Activated naive CD4-positive, alpha-beta T cell treated with Interleukin-2 at 50 U/mL for 16 hours (primary cell): ENCODE results near the gene ZDHHC8.

Experiments used
- DNase-seq: peaks from one replicate; pipeline ENCODE4 v3.0.0-alpha.2; 2020

ZDHHC8 gene

GRCh38 chr22:20096574-20097420 lies 34.8 kb upstream of the ZDHHC8 start:
- DNase-seq: no peak

GRCh38 chr22:20099099-20099711 lies 32.4 kb upstream of the ZDHHC8 start:
- DNase-seq: no peak

- no peak for DNase-seq
Observed at GRCh38 chr22:20101638-20102037, 30.0 kb upstream of the ZDHHC8 start.

GRCh38 chr22:20102203-20102780 lies 29.3 kb upstream of the ZDHHC8 start:
- DNase-seq: no peak

- DNase-seq: no peak
Observed at GRCh38 chr22:20105456-20106204, 26.0 kb upstream of the ZDHHC8 start.

- no peak for DNase-seq
Observed at GRCh38 chr22:20106205-20106848, 25.3 kb upstream of the ZDHHC8 start.

GRCh38 chr22:20106849-20107237 lies 24.8 kb upstream of the ZDHHC8 start:
- DNase-seq: no peak

GRCh38 chr22:20107471-20107901 lies 24.1 kb upstream of the ZDHHC8 start:
- DNase-seq: no peak

- DNase-seq: no peak
Observed at GRCh38 chr22:20107951-20108756, 23.4 kb upstream of the ZDHHC8 start.

GRCh38 chr22:20108757-20109230 lies 22.8 kb upstream of the ZDHHC8 start:
- no peak for DNase-seq

- no peak for DNase-seq
Observed at GRCh38 chr22:20109411-20110358, 21.9 kb upstream of the ZDHHC8 start.

- no peak for DNase-seq
Observed at GRCh38 chr22:20110359-20110985, 21.1 kb upstream of the ZDHHC8 start.

- DNase-seq: peak; percentile 22
Observed at GRCh38 chr22:20111045-20111688, 20.4 kb upstream of the ZDHHC8 start.

- no peak for DNase-seq
Observed at GRCh38 chr22:20111689-20112622, 19.6 kb upstream of the ZDHHC8 start.

GRCh38 chr22:20112623-20113511 lies 18.7 kb upstream of the ZDHHC8 start:
- DNase-seq: no peak

GRCh38 chr22:20113551-20114310 lies 17.9 kb upstream of the ZDHHC8 start:
- no peak for DNase-seq
